Left ventricle myocardium inferior (tissue), 1 donor: Measurements from ENCODE around the gene MEGF9. TPM values are rescaled to one million over a fixed set of nuclear protein-coding genes. Genes with fewer than 3 reads are reported as not detected.

Experiments
- DNase-seq: peaks from one replicate; pipeline ENCODE4 v3.0.0-alpha.2; 2020
- H3K27ac ChIP-seq: fragments of 200-600 bp; replicated peaks from 2 replicates; pipeline ENCODE4 v1.8.0; 2021
- H3K27me3 ChIP-seq: fragments of 200-600 bp; 2 replicates; pipeline ENCODE4 v1.8.0; 2021; ENCODE audit warnings: low read depth
- H3K36me3 ChIP-seq: fragments of 200-600 bp; 2 replicates; pipeline ENCODE4 v1.8.0; 2021
- H3K4me1 ChIP-seq: fragments of 200-600 bp; 2 replicates; pipeline ENCODE4 v1.8.0; 2021
- H3K4me3 ChIP-seq: fragments of 200-600 bp; 2 replicates; pipeline ENCODE4 v1.8.0; 2021; ENCODE audit warnings: mild to moderate bottlenecking, moderate library complexity
- H3K9me3 ChIP-seq: fragments of 200-600 bp; replicated peaks from 2 replicates; pipeline ENCODE4 v1.8.0; 2021
- CTCF ChIP-seq: fragments of 200-600 bp; IDR thresholded peaks from 2 replicates; pipeline ENCODE4 v1.8.0; 2021; ENCODE audit warnings: antibody characterized with exemption, mild to moderate bottlenecking, borderline replicate concordance
- intact Hi-C: fragments of 100-400 bp; cut with micrococcal nuclease; formaldehyde crosslinking; loops from one replicate; pipeline ENCODE4 v1.11.0; 2022
- total RNA-seq: library from RNA; stranded (reverse); fragmentation: NEBNext Ultra II Directional; extraction: Animal tissue kit (Norgen Biotek cat#: 25700); gene quantifications from one replicate; pipeline ENCODE4 v1.2.1, GENCODE V29; 2021
- donor health status: DM: no; HTN: yes; CAD: no; lungs with severe emphysema.

The MEGF9 gene
- total RNA-seq, 1 donor from 2014 or later: 5.1 TPM

- no peak for DNase-seq
- Histone ChIP-seq H3K36me3 (no peaks in the 10 kb centered on the region), H3K27ac (peak overlapping the region; percentile 38), H3K27me3 (no peaks in the 10 kb centered on the region), H3K4me1 (peaks cover 26% of the 10 kb centered on the region), H3K4me3 (no peak overlapping the region), H3K9me3 (no peaks in the 10 kb centered on the region)
- TF ChIP-seq CTCF: no peak
- intact Hi-C loops: no loop called here
These were observed 130.3 kb downstream of the MEGF9 start for GRCh38 chr9:120583958-120584369.

- Histone ChIP-seq H3K36me3 (no peaks in the 10 kb centered on the region), H3K27ac (peak within 1 kb of the TSS; percentile 87), H3K27me3 (no peaks in the 10 kb centered on the region), H3K9me3 (no peaks in the 10 kb centered on the region), H3K4me3 (peak within 1 kb of the TSS; percentile 96), H3K4me1 (peaks cover 34% of the 10 kb centered on the region)
- intact Hi-C loops: no loop called here
- no peak for TF ChIP-seq CTCF
- DNase-seq: peak; percentile 94
These were observed 134.0 kb downstream of the MEGF9 start, which contains the start of gene CDK5RAP2 for GRCh38 chr9:120580051-120580896. Gene CDK5RAP2, minus strand, starts transcription at chr9:120580167. Its CDS starts 189 bp downstream, at chr9:120579978.

- Histone ChIP-seq H3K27me3 (no peaks in the 10 kb centered on the region), H3K4me3 (peak overlapping the region; percentile 96), H3K27ac (peak overlapping the region; percentile 87), H3K9me3 (no peaks in the 10 kb centered on the region), H3K36me3 (no peaks in the 10 kb centered on the region), H3K4me1 (peaks cover 35% of the 10 kb centered on the region)
- no peak for DNase-seq
- no peak for TF ChIP-seq CTCF
- intact Hi-C loops: no loop called here
These were observed 134.9 kb downstream of the MEGF9 start for GRCh38 chr9:120579139-120580050.

- Histone ChIP-seq H3K4me1 (peaks cover 62% of the 10 kb centered on the region), H3K9me3 (no peaks in the 10 kb centered on the region), H3K4me3 (no peak overlapping the region), H3K27me3 (no peaks in the 10 kb centered on the region), H3K36me3 (peaks cover 23% of the 10 kb centered on the region), H3K27ac (peak overlapping the region; percentile 89)
- intact Hi-C loops: no loop called here
- no peak for DNase-seq
- TF ChIP-seq CTCF: no peak
These were observed 139.8 kb downstream of the MEGF9 start for GRCh38 chr9:120574473-120574872.

- no peak for TF ChIP-seq CTCF
- Histone ChIP-seq H3K27me3 (no peaks in the 10 kb centered on the region), H3K27ac (peak overlapping the region; percentile 89), H3K9me3 (no peaks in the 10 kb centered on the region), H3K4me1 (peaks cover 46% of the 10 kb centered on the region), H3K4me3 (no peak overlapping the region), H3K36me3 (peaks cover 42% of the 10 kb centered on the region)
- intact Hi-C loops: no loop called here
- no peak for DNase-seq
These were observed 141.8 kb downstream of the MEGF9 start for GRCh38 chr9:120572472-120572871.
